H9 (cell line): Measurements from ENCODE around the gene PRR16. TPM values are rescaled to one million over a fixed set of nuclear protein-coding genes. Genes with fewer than 3 reads are reported as not detected.

ENCODE experiments used
- DNase-seq: peaks from one replicate; pipeline ENCODE4 v3.0.0-alpha.2; 2017
- H2AFZ ChIP-seq: one replicate; pipeline ENCODE4 v1.6.1; 2013; ENCODE audit warnings: mild to moderate bottlenecking, low read length, control low read depth, moderate library complexity
- H2AK5ac ChIP-seq: 2 replicates; pipeline ENCODE4 v1.6.1; 2013; ENCODE audit warnings: low read length, control low read depth, mixed read lengths; ENCODE audit not compliant: insufficient read length
- H2BK120ac ChIP-seq: one replicate; pipeline ENCODE4 v1.6.1; 2013; ENCODE audit warnings: low read depth, mild to moderate bottlenecking, low read length, control low read depth, inconsistent platforms; ENCODE audit not compliant: poor library complexity, severe bottlenecking
- H2BK12ac ChIP-seq: 2 replicates; pipeline ENCODE4 v1.6.1; 2013; ENCODE audit warnings: low read length, control low read depth, mixed read lengths, low read depth; ENCODE audit not compliant: insufficient read length
- H2BK15ac ChIP-seq: 2 replicates; pipeline ENCODE4 v1.6.1; 2013; ENCODE audit warnings: low read depth, low read length, control low read depth
- H2BK20ac ChIP-seq: one replicate; pipeline ENCODE4 v1.6.1; 2013; ENCODE audit warnings: low read depth, mild to moderate bottlenecking, low read length, control low read depth, inconsistent platforms; ENCODE audit not compliant: poor library complexity, severe bottlenecking
- H2BK5ac ChIP-seq: 2 replicates; pipeline ENCODE4 v1.6.1; 2013; ENCODE audit warnings: low read length, control low read depth, mixed read lengths; ENCODE audit not compliant: insufficient read length
- H3K14ac ChIP-seq: 2 replicates; pipeline ENCODE4 v1.6.1; 2013; ENCODE audit warnings: low read length, control low read depth; ENCODE audit not compliant: insufficient read depth
- H3K18ac ChIP-seq: 2 replicates; pipeline ENCODE4 v1.6.1; 2013; ENCODE audit warnings: low read depth, mild to moderate bottlenecking, mixed read lengths, low read length, control low read depth; ENCODE audit not compliant: insufficient read length
- H3K23ac ChIP-seq: 2 replicates; pipeline ENCODE4 v1.6.1; 2013; ENCODE audit warnings: low read length, control low read depth, mixed read lengths, low read depth; ENCODE audit not compliant: insufficient read length
- H3K23me2 ChIP-seq: 2 replicates; pipeline ENCODE4 v1.6.1; 2013; ENCODE audit warnings: low read depth, mild to moderate bottlenecking, mixed read lengths, low read length, control low read depth; ENCODE audit not compliant: insufficient read length, poor library complexity, severe bottlenecking
- H3K27ac ChIP-seq: 2 replicates; pipeline ENCODE4 v1.5.1; 2013; ENCODE audit warnings: low read length, control low read depth, mixed read lengths, low read depth; ENCODE audit not compliant: insufficient read length
- H3K27me3 ChIP-seq: 2 replicates; pipeline ENCODE4 v1.6.1; 2013; ENCODE audit warnings: low read length, control low read depth, inconsistent platforms; ENCODE audit not compliant: insufficient read depth
- H3K4ac ChIP-seq: 2 replicates; pipeline ENCODE4 v1.6.1; 2013; ENCODE audit warnings: low read depth, mild to moderate bottlenecking, control low read depth, inconsistent platforms, low read length, moderate library complexity
- H3K4me1 ChIP-seq: 2 replicates; pipeline ENCODE4 v1.6.1; 2013; ENCODE audit warnings: low read length, control low read depth, inconsistent platforms; ENCODE audit not compliant: insufficient read depth
- H3K4me2 ChIP-seq: 2 replicates; pipeline ENCODE4 v1.6.1; 2013; ENCODE audit warnings: low read length, control low read depth, mixed read lengths; ENCODE audit not compliant: insufficient read length, insufficient read depth
- H3K56ac ChIP-seq: 2 replicates; pipeline ENCODE4 v1.6.1; 2013; ENCODE audit warnings: low read depth, mild to moderate bottlenecking, mixed read lengths, low read length, control low read depth; ENCODE audit not compliant: insufficient read length
- H3K79me1 ChIP-seq: 2 replicates; pipeline ENCODE4 v1.6.1; 2013; ENCODE audit warnings: low read depth, mild to moderate bottlenecking, moderate library complexity, low read length, control low read depth, inconsistent platforms; ENCODE audit not compliant: insufficient read depth, poor library complexity, severe bottlenecking
- H3K79me2 ChIP-seq: 2 replicates; pipeline ENCODE4 v1.6.1; 2013; ENCODE audit warnings: low read length, control low read depth, inconsistent platforms; ENCODE audit not compliant: insufficient read depth
- H3K9ac ChIP-seq: 2 replicates; pipeline ENCODE4 v1.6.1; 2013; ENCODE audit warnings: low read length, control low read depth, mixed read lengths; ENCODE audit not compliant: insufficient read length; ENCODE audit errors: extremely low read depth
- H3K9me3 ChIP-seq: one replicate; pipeline ENCODE4 v1.6.1; 2013; ENCODE audit warnings: low read depth, low read length, inconsistent platforms; ENCODE audit not compliant: control insufficient read depth
- H3T11ph ChIP-seq: one replicate; pipeline ENCODE4 v1.6.1; 2013; ENCODE audit warnings: mild to moderate bottlenecking, low read length, control low read depth, inconsistent platforms
- H4K20me1 ChIP-seq: one replicate; pipeline ENCODE4 v1.6.1; 2013; ENCODE audit not compliant: control insufficient read depth, insufficient read length, insufficient read depth
- H4K5ac ChIP-seq: 2 replicates; pipeline ENCODE4 v1.6.1; 2013; ENCODE audit warnings: low read depth, mild to moderate bottlenecking, mixed read lengths, low read length, control low read depth; ENCODE audit not compliant: insufficient read length
- H4K8ac ChIP-seq: replicated peaks from 2 replicates; pipeline ENCODE4 v1.6.1; 2013; ENCODE audit warnings: low read length, control low read depth, mixed read lengths, low read depth; ENCODE audit not compliant: insufficient read length
- H4K91ac ChIP-seq: 2 replicates; pipeline ENCODE4 v1.6.1; 2013; ENCODE audit warnings: low read depth, mild to moderate bottlenecking, moderate library complexity, mixed read lengths, low read length, control low read depth; ENCODE audit not compliant: insufficient read length
- H3K27ac Mint-ChIP-seq, 3 experiments: 2 replicates in 2 of 3; 3 replicates in 1 of 3; pipeline ENCODE4 v1.8.0; 2020 to 2021; ENCODE audit warnings: mixed read lengths in 3 of 3, mild to moderate bottlenecking in 1 of 3, moderate library complexity in 1 of 3
- H3K27me3 Mint-ChIP-seq: 2 replicates; pipeline ENCODE4 v1.8.0; 2021; ENCODE audit warnings: low read depth, mild to moderate bottlenecking, moderate library complexity, mixed read lengths
- H3K36me3 Mint-ChIP-seq, 3 experiments: 2 replicates in 2 of 3; 3 replicates in 1 of 3; pipeline ENCODE4 v1.8.0; 2020 to 2021; ENCODE audit warnings: low read depth in 3 of 3, mixed read lengths in 3 of 3; ENCODE audit not compliant: insufficient read depth in 1 of 3
- H3K4me1 Mint-ChIP-seq, 2 experiments: 2 replicates each; pipeline ENCODE4 v1.8.0; 2020; ENCODE audit warnings: mixed read lengths in 2 of 2
- H3K4me3 Mint-ChIP-seq, 2 experiments: 2 replicates in 1 of 2; 3 replicates in 1 of 2; pipeline ENCODE4 v1.8.0; 2020 to 2021; ENCODE audit warnings: mild to moderate bottlenecking in 2 of 2, mixed read lengths in 2 of 2, moderate library complexity in 1 of 2
- H3K9me3 Mint-ChIP-seq, 2 experiments: 2 replicates in 1 of 2; 3 replicates in 1 of 2; pipeline ENCODE4 v1.8.0; 2020; ENCODE audit warnings: mild to moderate bottlenecking in 2 of 2, mixed read lengths in 2 of 2, moderate library complexity in 1 of 2
- WGBS: extraction: QIAGEN DNeasy Blood & Tissue Kit; methylation state at CpG from one replicate; pipeline ENCODE4 v1.1.7; 2013; ENCODE audit warnings: missing lambda C conversion rate, low lambda C conversion rate, mixed read lengths; ENCODE audit not compliant: insufficient read length; ENCODE audit errors: extremely low coverage; 5-methylcytosine and 5-hydroxymethylcytosine counted together
- total RNA-seq: library from RNA; stranded (reverse); gene quantifications from 2 replicates; pipeline ENCODE4 v1.2.1, GENCODE V29; 2021
- TF ChIP-seq, protein P1 (sequence below): fragments of 200-600 bp; sonication (generic); conservative IDR thresholded peaks from 3 replicates; pipeline ENCODE4 v1.8.0; 2021; ENCODE audit warnings: antibody characterized with exemption, mild to moderate bottlenecking

The PRR16 gene
- total RNA-seq, 1 experiment from 2014 or later: 0.13 TPM

- H3K4me3 Mint-ChIP-seq: no peak overlapping the region
- H3K56ac ChIP-seq: no peak overlapping the region
- H3K14ac ChIP-seq: no peak overlapping the region
- no peak overlapping the region for H2BK5ac ChIP-seq
- H3K9ac ChIP-seq: no peak overlapping the region
- no peak overlapping the region for H2BK20ac ChIP-seq
- H2BK12ac ChIP-seq: no peak overlapping the region
- TF ChIP-seq, protein P1, sequence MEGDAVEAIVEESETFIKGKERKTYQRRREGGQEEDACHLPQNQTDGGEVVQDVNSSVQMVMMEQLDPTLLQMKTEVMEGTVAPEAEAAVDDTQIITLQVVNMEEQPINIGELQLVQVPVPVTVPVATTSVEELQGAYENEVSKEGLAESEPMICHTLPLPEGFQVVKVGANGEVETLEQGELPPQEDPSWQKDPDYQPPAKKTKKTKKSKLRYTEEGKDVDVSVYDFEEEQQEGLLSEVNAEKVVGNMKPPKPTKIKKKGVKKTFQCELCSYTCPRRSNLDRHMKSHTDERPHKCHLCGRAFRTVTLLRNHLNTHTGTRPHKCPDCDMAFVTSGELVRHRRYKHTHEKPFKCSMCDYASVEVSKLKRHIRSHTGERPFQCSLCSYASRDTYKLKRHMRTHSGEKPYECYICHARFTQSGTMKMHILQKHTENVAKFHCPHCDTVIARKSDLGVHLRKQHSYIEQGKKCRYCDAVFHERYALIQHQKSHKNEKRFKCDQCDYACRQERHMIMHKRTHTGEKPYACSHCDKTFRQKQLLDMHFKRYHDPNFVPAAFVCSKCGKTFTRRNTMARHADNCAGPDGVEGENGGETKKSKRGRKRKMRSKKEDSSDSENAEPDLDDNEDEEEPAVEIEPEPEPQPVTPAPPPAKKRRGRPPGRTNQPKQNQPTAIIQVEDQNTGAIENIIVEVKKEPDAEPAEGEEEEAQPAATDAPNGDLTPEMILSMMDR: no peak
- H4K5ac ChIP-seq: no peak overlapping the region
- no peaks in the 10 kb centered on the region for H3K9me3 Mint-ChIP-seq
- H3K79me2 ChIP-seq: no peaks in the 10 kb centered on the region
- no peaks in the 10 kb centered on the region for H4K20me1 ChIP-seq
- H3K9me3 ChIP-seq: no peaks in the 10 kb centered on the region
- no peak overlapping the region for H4K91ac ChIP-seq
- no peaks in the 10 kb centered on the region for H3K36me3 Mint-ChIP-seq
- H3K79me1 ChIP-seq: no peaks in the 10 kb centered on the region
- no peaks in the 10 kb centered on the region for H3K27me3 Mint-ChIP-seq
- H3K27ac Mint-ChIP-seq: no peak overlapping the region
- H3K4ac ChIP-seq: no peak overlapping the region
- H2BK120ac ChIP-seq: no peak overlapping the region
- H3K23me2 ChIP-seq: no peaks in the 10 kb centered on the region
- H3K18ac ChIP-seq: no peak overlapping the region
- DNase-seq: no peak
- no peak overlapping the region for H3K27ac ChIP-seq
- no peak overlapping the region for H3T11ph ChIP-seq
- H4K8ac ChIP-seq: no peak overlapping the region
- no peak overlapping the region for H3K4me2 ChIP-seq
- H3K27me3 ChIP-seq: no peaks in the 10 kb centered on the region
- H2BK15ac ChIP-seq: no peak overlapping the region
- H3K4me1 Mint-ChIP-seq: peaks cover 4% of the 10 kb centered on the region in 2 experiments; a peak in 3 of 4 replicates
- H3K23ac ChIP-seq: no peak overlapping the region
- WGBS: no CpG with 5 or more reads among the region's 4 CpGs
- no peak overlapping the region for H2AFZ ChIP-seq
- no peak overlapping the region for H2AK5ac ChIP-seq
- H3K4me1 ChIP-seq: no peaks in the 10 kb centered on the region
Measured at GRCh38 chr5:120479066-120479465, 15.0 kb downstream of the PRR16 start.
